Measurements from ENCODE around the gene TBC1D24. TPM values are rescaled to one million over a fixed set of nuclear protein-coding genes. Genes with fewer than 3 reads are reported as not detected.

Gene TBC1D24
- polyA plus RNA-seq, 1 donor (not counting 4 experiments of a cell fraction or from before 2014, with no cell fraction given): 3.0 TPM

GRCh38 chr16:2470603-2471015 lies 4.3 kb upstream of the TBC1D24 start:
- dilution Hi-C loops (cut with MboI; ENCODE audit: extremely low pct_ligation_motif_present, low sequenced_read_pairs): no loop called here
- FAIRE-seq (peak; percentile 23), DNase-seq (ENCODE audit: low read depth, low spot score) (no peak)
- H3K27ac ChIP-seq (ENCODE audit: control insufficient read depth, insufficient read depth, low read length): no peak overlapping the region
- H3K4me1 ChIP-seq (ENCODE audit: control insufficient read depth, extremely low read depth, insufficient read depth, low read length): peaks cover 12% of the 10 kb centered on the region
- H3K9me1 ChIP-seq (ENCODE audit: control insufficient read depth, extremely low read depth, insufficient read depth, low read length): no peaks in the 10 kb centered on the region
- H3K4me2 ChIP-seq (ENCODE audit: control insufficient read depth, extremely low read depth, insufficient read depth, low read depth, low read length): no peak overlapping the region
- no peaks in the 10 kb centered on the region for H3K79me2 ChIP-seq (ENCODE audit: control insufficient read depth, insufficient read depth, low read length)
- TF ChIP-seq EZH2 (IDR thresholded peaks at IDR 0.05; ENCODE audit: low read length) (peak; percentile 38), CTCF (optimal IDR thresholded peaks at IDR 0.05 in 1 of 3, IDR thresholded peaks at IDR 0.05 in 1 of 3, conservative IDR thresholded peaks at IDR 0.05 in 1 of 3; ENCODE audit: extremely low read depth in 1 of 3, insufficient read depth in 2 of 3, low read length in 3 of 3) (no peak)
- peaks cover 28% of the 10 kb centered on the region for H3K27me3 ChIP-seq (ENCODE audit: control insufficient read depth, extremely low read depth, insufficient read depth, low read length)
- peaks cover 3% of the 10 kb centered on the region for H4K20me1 ChIP-seq (ENCODE audit: control insufficient read depth, extremely low read depth, insufficient read depth, low read length)
- no peaks in the 10 kb centered on the region for H3K9me3 ChIP-seq (ENCODE audit: control insufficient read depth, low read depth, low read length)
- H3K36me3 ChIP-seq (ENCODE audit: control insufficient read depth in 2 of 2, extremely low read depth in 1 of 2, insufficient read depth in 2 of 2, low read length in 2 of 2): no peaks in the 10 kb centered on the region
- no peak overlapping the region for H3K9ac ChIP-seq (ENCODE audit: control insufficient read depth, extremely low read depth, insufficient read depth, low read length)
- no peak overlapping the region for H2AFZ ChIP-seq (ENCODE audit: control insufficient read depth, low read length)
- H3K4me3 ChIP-seq (ENCODE audit: control insufficient read depth in 2 of 3, extremely low read depth in 1 of 3, insufficient read depth in 2 of 3, low read depth in 1 of 3, low read length in 3 of 3): no peak overlapping the region

- Histone ChIP-seq H3K79me2 (ENCODE audit: control insufficient read depth, insufficient read depth, low read length) (no peaks in the 10 kb centered on the region), H3K4me1 (ENCODE audit: control insufficient read depth, extremely low read depth, insufficient read depth, low read length) (peaks cover 17% of the 10 kb centered on the region), H3K36me3 (ENCODE audit: control insufficient read depth in 2 of 2, extremely low read depth in 1 of 2, insufficient read depth in 2 of 2, low read length in 2 of 2) (no peaks in the 10 kb centered on the region), H3K4me2 (ENCODE audit: control insufficient read depth, extremely low read depth, insufficient read depth, low read depth, low read length) (peak within 1 kb of the TSS; percentile 37), H3K9ac (ENCODE audit: control insufficient read depth, extremely low read depth, insufficient read depth, low read length) (no peak within 1 kb of the TSS), H3K9me3 (ENCODE audit: control insufficient read depth, low read depth, low read length) (no peaks in the 10 kb centered on the region), H3K4me3 (ENCODE audit: control insufficient read depth in 2 of 3, extremely low read depth in 1 of 3, insufficient read depth in 2 of 3, low read depth in 1 of 3, low read length in 3 of 3) (no peak within 1 kb of the TSS), H3K27ac (ENCODE audit: control insufficient read depth, insufficient read depth, low read length) (no peak within 1 kb of the TSS), H3K27me3 (ENCODE audit: control insufficient read depth, extremely low read depth, insufficient read depth, low read length) (peaks cover 28% of the 10 kb centered on the region), H2AFZ (ENCODE audit: control insufficient read depth, low read length) (no peak within 1 kb of the TSS), H3K9me1 (ENCODE audit: control insufficient read depth, extremely low read depth, insufficient read depth, low read length) (no peaks in the 10 kb centered on the region), H4K20me1 (ENCODE audit: control insufficient read depth, extremely low read depth, insufficient read depth, low read length) (peaks cover 7% of the 10 kb centered on the region)
- TF ChIP-seq EZH2 (IDR thresholded peaks at IDR 0.05; ENCODE audit: low read length) (no peak), CTCF (optimal IDR thresholded peaks at IDR 0.05 in 1 of 3, IDR thresholded peaks at IDR 0.05 in 1 of 3, conservative IDR thresholded peaks at IDR 0.05 in 1 of 3; ENCODE audit: extremely low read depth in 1 of 3, insufficient read depth in 2 of 3, low read length in 3 of 3) (no peak)
- FAIRE-seq (no peak), DNase-seq (ENCODE audit: low read depth, low spot score) (no peak)
- dilution Hi-C loops (cut with MboI; ENCODE audit: extremely low pct_ligation_motif_present, low sequenced_read_pairs): no loop called here
These were observed 3.8 kb upstream of the TBC1D24 start, which contains the start of gene NTN3 for GRCh38 chr16:2471016-2471652. Gene NTN3 (plus strand): TSS chr16:2471297. CDS start chr16:2471702, 405 bp downstream.
